NCI-H526 treated with DMSO at 0.1 percent for 48 hours (cell line): Measurements from ENCODE around the gene CDC42EP3.
A peak's percentile ranks its signal among the peaks of the same experiment; 100 is the strongest.

ENCODE experiments used
- DNase-seq: peaks from one replicate; lab custom pipeline; 2025; lab: John Stamatoyannopoulos, UW

The CDC42EP3 gene, protein sequence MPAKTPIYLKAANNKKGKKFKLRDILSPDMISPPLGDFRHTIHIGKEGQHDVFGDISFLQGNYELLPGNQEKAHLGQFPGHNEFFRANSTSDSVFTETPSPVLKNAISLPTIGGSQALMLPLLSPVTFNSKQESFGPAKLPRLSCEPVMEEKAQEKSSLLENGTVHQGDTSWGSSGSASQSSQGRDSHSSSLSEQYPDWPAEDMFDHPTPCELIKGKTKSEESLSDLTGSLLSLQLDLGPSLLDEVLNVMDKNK

DNA sequence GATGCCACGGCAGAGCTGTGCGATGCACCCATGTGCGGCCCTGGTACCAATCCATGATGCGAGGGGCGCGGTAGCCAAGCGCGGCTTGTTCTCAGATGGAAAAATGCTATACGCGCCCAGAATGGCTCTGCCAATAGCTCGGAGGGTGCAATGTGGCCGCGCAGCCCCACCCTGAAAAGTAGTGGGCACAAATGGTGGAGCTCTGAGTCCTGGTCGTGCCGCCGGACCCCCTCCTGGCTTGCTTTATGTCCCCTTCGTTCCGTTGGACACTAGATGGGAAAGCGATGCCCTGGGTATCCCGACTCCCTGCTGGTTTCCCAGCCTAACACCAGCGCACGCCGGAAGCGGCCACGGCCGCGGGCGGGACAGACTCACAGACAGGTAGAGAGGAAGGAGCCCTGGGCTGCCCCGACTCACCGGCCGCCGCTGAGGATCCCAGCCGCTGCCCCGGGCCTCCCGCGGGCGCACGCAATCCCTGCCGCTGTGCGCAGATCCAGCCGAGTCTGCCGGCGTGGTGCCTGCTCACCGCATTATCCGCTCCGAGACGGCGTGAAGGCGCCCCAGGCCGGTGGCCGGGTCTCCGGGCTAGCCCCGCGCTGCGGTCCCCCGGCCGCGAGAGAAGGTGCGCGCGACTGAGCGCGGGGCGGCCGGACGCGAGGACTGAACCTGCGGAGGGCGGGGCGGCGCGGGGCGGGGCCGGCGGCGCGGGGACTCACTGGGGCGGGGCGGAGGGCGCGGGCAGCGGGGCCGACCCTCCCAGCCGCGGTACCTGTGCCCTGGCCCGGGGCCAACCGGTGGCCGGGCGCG, at the start of gene CDC42EP3:
Gene CDC42EP3 (minus strand): TSS at position 634 of the 807 bp plus-strand sequence. CDS start 25,055 bp downstream, outside the sequence.
- DNase-seq: peak; percentile 69

DNA sequence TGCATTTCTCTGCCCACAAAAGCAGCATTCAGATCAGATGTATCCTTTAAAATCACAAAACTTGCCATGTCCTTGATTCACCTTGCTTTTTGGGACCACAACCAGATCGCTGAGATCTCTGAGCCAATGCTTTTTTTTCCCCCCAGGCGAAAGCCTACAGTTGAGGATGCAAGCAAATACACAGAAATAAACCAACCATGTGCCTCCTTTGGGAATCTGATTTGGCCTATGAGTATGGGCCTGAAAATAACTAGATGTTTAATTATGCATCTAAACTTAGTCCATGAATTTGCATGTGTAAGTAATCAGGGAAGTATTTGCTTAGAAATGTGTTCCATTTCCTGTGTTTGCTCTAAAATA, 49.7 kb upstream of the CDC42EP3 start:
- DNase-seq: peak; percentile 19

DNA sequence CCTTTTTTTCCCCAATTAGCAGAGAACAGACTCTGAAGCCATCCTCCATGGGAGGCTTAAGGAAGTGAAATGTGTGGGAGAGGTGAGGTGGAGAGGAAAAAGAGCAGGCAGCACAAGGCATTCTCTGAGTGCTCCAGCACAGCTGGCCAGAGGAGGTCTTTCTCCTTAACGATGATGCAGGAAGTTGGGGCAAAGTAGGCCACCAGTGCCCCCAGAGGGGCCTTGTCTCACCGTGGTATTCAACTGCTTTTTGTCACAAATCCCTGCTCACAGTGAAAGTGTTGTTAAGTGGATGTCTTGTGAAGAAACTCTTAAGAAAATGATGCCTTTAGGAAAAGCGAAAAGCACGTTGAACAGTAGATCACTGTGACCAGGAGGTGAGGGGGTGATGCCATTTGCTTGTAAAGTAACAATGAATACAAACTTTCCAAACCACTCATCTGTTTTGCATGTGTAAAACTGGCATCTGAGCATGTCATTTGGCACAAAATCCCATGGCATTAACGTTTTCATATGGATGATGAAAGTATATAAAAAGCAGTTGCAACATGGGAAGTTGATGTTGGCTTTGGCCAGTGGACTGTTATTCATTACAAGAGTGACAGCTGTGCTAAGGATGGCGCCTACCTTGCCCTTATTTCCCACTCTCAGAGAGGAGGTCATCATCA, 49.2 kb upstream of the CDC42EP3 start:
- no peak for DNase-seq

DNA sequence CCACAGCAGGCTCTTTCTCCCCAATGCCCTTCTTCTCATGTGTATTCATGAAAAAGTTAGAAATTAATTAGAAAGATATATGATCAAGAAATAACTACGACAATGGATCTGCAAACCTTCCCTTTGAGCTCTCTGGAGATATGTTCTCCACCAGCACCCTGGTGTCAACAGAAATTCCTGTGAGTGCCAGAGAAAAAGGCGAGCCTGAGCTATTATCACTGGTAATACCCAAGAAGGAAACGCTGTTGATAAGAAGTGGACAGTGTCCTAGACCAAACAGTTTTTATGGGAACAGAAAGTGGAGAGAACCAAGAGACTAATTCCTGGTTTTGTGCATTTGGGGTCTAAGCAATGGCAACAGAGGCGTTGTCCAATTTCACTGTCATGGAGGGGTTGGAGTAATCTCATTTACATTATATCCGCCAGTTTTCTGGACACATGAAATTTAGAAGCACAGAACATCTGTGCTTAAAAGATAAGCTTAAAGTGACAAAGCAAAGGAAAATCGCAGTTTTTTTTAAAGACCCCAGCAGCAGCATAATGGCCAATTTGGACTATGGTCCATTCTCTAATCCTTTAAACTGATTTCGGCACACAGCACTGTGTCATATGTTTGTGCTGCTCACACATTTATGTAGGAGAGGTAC, 47.2 kb upstream of the CDC42EP3 start:
- no peak for DNase-seq

DNA sequence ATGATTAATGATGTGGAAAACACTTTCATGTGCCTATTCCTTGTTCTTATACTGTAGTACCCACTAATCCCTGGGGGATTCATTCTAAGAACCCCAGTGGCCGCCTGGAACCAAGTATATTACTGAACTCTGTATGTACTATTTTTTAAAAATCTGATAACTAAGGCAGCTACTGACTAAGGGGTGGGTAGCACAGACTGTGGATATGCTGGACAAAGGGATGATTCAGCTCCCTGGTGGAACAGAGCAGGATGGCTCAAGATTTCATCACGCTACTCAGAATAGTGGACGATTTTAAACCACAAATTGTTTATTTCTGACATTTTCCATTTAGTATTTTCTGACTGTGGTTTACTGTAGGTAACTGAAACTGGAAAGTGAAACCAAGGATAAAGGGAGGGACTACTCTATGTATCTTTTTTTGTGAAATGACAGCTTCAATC, 41.8 kb upstream of the CDC42EP3 start:
- no peak for DNase-seq

DNA sequence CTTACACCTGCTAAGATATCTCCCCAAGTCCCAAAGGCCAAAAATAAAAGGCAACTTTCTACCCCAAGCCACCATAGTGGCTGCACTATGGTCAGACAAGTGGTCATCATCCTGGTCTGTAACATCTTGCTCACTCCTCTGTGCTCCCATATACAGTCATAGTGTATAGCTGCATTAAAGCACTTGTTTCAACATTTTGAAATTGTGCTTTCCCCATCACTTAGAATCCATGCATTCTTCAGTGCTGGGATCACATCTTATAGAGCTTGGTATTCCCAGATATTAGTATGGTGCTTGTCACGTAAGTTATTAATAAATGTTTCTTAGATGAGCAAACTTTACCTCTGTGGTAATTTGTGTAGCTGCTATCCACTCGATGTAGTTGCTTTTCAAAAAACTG, 40.4 kb upstream of the CDC42EP3 start:
- DNase-seq: no peak

DNA sequence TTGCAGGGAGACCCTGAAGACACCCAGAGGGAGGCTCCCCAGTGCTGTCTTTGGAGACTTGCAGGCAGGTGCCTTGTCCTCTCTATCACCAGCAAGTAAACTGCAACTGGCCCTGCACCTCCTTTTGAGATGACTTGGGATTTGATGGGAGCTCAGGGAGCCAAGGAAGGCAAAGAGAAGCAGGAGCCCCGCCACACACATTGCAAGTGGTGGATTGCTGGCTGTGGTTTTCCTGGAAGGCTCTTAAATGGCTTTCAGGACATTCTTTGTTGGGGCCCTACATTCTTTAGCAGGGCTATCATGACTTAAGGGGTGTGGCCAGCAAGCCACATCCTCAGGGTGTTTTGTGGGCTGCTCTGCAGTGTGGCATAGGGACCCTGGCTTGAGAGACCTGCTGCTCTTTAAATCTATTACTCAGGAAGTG, 39.9 kb upstream of the CDC42EP3 start:
- no peak for DNase-seq

DNA sequence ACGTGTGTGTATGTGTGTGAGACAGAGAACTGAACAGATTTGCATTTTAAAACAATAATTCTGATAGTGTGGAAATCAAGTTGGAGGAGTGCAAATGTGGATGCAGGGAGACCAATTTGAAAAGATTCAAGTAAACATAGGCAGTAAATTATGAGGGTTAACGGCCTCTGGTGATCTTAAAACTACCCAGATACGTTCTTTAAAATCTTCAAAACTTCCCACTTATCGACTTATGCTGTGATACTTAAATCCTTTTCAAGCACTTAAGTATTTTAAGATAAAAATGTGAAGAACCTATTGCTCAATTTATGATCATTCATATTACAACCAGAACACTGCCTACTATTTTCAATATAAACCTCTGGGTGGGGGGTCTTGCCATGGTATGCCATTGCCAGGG, 37.7 kb upstream of the CDC42EP3 start:
- DNase-seq: no peak

DNA sequence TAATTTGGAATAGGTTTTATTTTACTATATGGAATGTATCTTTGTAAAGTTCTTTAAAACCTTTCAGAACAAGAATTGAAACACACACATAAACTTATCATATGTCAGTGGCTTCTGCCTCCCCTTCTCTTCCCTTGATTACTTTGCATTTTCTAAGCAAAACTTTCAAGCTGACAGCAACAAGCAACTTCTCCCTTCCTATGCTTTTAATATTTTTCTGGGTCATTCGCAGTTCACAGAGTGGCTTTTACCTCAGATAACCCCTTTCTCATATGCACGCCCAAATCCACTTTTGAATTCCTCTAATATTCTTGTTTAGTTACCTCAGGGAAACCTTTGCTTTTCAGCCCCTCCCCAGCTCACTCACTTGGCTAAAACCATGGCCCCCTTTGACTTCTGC, 36.7 kb upstream of the CDC42EP3 start:
- no peak for DNase-seq

DNA sequence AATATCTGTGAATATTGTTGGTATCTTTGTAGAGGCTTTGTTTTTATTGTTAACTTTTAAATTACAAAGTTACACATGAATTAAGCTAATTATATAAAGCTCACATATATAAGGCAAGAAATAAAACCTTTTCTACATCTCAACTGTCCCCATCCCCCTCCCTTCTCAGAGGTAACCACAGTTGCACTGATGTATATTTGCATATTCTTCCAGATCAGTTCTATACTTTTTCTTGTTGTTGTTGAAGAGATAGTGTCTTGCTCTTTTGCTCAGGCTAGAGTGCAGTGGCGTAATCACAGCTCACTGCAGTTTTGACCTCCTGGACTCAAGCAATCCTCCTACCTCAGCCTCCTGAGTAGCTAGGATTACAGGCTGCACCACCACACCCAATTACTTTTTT, 36.0 kb upstream of the CDC42EP3 start:
- DNase-seq: no peak

DNA sequence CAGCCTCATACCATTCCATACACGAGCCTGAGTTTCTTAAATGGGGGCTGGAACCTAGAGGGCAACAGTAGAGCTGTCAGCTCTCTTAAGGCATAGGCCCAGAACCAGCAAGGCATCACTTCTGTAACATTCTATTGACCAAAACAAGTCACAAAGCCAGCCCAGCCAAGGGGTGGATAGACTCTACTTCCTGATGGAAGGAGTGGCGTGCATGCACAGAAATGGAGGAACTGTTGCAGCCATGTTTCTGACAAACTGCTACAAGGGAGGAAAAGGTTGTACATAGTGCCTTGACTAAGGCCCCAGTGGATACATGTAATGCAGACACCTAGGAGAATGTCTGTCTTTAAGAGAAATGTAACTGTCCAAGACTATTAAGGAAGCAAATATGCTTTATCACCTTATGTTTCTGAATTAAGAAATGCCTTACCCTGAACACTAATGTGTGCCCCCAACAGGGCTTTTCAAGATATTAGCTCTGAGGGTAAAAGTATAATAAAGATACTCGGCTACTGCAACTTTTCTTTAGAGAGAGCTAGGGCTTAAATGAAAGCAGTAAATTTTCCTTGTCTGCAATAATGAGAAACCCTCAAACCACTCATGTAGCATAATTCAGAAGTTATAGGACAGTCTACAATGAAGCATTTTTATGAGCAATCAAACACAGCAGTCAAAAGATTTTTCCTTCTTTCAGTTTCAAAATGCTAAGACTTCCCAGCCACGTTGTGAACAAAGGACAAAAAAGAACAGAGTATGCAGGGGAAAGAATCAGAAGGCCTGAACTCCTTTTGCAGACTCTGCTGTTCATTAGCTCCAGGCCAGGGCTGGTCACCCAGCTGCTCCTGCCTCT, 35.1 kb upstream of the CDC42EP3 start:
- no peak for DNase-seq

DNA sequence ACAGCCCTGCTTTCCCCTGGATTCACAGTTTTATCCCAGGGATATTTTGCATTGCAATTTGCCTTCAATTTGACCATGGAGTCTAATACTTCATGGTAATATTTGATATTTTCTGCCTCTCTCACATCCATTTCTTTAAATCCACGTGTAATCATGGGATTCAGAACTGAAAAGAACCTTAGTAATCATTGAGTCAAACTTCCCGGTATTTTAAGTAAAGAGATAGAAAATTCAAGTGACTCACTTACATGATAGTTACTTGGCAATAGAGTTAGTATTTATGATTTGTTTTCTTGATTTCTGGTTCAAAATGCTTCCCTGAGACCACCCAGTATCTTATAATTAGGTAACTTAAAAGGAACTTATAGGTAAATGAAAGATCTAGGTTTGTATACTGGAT, 33.7 kb upstream of the CDC42EP3 start:
- no peak for DNase-seq

DNA sequence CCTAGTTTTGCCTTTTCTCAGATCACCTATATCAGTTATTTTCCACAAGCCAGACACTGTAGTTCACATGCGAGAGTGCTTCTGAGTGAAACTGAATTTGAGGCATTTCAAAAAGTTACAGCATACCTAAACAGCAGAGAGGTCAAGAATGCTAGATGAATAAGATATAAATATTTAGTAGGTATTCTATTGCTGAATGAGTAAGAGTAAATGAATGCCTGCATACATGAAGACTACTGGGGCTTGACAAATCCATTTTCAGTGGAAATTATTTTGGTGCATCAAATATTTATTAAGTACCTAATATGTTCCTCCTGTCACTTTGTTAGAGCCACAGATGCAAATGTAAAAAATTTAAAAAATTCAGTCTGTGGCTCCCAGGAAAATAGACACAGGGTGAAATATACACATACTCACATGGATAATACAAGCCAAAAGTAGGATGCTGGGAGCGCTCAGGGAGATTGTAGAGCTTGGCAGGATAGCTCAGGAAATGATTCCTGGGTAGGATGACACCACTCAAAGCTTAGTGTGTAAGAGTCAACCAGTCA, 27.6 kb upstream of the CDC42EP3 start:
- DNase-seq: no peak

DNA sequence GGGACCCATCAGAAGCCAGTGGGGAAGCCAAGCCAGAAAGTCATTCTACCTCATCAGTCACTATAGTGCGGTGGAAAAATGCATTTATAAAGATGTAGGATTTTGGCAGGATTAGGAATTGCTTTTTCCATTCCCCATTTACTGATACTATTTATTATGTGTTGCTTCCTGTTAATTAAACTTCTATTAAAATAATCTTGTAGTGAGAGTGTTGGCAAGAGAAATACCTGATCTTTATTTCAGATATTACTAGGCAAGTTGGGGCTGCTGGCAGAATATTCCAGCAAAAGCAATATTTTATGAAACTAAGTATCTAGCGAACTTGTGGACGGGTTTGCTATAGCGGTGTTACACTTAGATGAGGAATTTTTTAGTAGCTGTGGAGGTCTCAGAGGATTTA, 23.9 kb upstream of the CDC42EP3 start:
- DNase-seq: no peak

DNA sequence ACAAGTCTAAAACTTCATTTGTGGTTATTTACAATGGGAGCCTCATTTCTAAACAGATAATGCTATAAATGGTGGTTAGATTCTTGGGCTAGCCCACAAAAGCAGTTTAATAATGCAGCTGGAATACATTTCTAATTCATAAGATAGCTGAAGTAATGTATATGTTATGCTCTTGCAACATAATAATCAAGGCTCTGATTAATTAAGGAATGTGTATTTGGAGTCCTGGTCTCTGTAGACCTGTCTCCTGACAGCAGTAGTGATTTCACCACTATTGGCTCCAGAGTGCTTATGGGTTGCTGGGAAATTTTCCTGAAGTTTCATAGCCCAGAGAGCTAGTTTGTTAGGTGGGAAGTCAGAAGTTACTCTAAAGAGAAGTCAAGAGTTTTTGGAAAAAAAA, 21.3 kb upstream of the CDC42EP3 start:
- no peak for DNase-seq

DNA sequence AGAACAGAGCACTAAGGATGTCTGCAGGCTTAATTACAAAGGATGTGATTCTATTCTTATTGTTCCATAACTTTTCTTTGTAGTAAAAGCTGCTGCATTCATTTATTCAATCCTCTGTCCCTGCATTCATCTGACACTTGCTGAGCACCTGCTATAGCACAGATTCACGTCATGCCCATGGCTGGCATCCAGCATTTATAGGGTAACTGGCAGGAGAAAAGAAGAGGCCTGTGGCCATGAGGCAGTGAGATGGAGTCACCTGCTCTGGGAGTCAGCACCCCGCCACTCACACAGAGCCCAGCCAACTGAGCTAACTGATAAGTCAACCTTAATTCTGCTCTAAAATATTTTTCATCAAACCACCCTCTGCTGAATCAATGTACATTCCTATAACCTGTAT, 18.3 kb upstream of the CDC42EP3 start:
- DNase-seq: no peak

DNA sequence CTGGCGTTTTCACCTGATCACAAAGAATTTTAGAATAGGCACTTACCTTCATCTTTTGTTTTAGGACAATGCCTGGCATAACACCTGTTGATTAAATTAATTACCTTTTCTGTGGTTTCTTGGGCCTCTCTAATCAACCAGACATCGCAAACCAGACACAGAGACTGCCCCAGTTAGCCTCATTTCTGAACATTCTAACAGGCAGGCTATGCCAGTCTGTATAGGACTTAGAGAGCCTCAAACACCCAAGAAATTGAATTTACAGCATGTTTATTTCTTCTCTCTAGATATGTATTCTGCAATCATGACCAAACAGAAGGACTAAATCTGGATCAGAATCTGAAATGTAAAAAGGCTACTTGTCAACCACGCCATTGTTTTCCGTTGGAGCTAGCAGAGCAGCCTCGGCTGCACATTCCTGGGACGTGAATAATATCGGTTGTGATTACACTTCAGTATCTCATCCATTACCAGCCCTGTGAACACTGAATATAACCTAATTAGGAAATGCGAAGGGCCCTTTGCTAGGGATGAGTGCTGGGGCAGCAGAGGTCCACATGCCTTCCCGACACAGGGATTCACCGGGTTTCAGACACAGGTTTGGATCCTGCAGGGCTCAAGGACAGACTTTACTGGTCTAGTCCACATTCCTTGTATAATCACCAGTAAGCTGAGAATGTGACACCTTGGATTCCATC, 17.5 kb upstream of the CDC42EP3 start:
- DNase-seq: no peak

DNA sequence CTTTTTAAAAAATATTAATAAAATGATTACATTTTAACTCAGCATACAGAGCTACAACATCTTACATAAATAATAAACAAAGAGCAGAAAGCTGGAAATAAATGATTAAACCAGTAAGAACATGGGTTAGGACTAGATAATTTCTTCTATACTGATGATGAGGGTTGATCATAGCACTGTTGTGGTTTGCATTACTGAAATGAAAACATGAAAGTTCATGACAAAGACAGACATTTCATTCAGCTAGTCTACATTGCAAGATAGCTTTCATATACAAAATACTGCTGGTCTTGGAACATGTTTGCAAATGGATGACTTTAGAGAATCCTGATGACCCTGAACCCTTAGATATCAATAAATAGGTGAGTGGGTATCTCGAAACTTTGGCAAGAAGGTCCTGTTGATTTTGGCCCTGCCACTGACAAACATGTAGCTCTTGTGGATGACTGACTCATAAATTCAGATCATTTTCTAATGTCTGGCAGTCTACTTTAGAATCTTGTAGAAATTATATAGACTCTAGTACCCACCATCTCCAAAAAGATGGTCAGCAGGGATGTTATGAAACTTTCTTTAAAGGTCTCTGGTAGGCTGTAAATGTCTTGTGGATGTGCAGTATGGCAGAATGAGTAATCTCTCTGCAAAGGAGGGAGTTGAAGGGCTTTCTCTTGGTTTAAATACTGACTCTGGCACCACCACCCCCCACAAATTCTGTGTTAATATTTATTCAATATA, 15.5 kb upstream of the CDC42EP3 start:
- DNase-seq: no peak

DNA sequence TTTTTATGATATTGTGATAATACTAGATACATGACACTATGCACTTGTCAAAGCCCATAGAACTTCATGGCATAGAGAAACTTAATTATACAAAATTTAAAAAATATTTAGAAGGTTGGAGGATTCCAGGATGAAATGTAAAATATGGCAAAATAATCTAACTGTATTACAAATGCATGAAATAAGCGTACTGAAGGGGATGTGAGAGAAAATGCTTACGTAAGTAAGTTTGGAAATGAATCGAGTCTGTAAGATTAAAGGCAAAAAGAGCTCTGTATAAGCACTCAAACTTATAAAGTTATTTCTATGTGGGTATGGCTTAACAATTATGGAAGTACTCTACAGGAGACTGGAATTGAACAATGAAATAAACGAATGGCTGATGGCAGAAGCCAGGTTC, 13.4 kb upstream of the CDC42EP3 start:
- no peak for DNase-seq
